HG03135 (cell line): ENCODE results near the gene GNA14.

Experiments
- ATAC-seq: cut with Tn5 transposase; IDR thresholded peaks from one replicate; pipeline ENCODE4 v1.9.1; 2021; ENCODE audit warnings: mild to moderate bottlenecking, moderate library complexity; ENCODE audit not compliant: unreplicated experiment

The GNA14 gene

DNA sequence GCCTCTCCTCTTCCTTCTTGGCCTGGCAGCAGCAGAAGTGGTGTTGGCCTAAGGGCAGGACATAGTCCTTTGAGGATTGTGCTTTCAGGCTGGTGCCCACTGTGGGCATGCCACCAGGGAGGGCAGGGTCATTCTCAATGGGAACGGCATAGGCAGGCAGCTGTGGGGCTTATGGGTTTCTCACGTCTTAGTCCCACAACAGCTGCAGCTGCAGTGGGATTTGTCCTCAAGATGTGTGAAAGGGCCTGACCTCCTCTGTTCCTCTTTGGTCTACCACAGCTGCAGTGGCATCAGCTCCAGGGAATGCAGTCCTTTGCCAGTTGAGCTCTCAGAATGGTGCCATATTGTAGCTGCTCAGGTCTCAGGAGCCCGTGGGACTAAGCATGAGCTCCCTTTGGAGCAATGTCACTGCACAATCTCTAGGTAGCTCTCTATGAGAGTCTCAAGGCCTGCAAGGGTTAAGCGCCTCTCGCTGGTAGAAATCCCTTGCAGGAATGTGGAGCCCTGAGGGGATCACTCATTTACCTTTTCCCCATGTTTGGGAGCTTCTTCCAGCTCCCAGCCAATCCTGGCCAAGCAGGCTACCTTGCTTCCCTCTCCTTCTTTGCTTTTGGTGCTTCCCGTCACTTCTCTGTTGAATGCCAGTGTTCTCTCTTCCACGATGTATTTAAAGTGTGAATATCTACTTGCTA, 104.8 kb downstream of the GNA14 start:
- no peak for ATAC-seq

- no peak for ATAC-seq
Measured at GRCh38 chr9:77541600-77541999, 106.5 kb downstream of the GNA14 start.

GRCh38 chr9:77541055-77541454, 107.1 kb downstream of the GNA14 start:
- ATAC-seq, result no peak

- ATAC-seq, result no peak
Measured at GRCh38 chr9:77534376-77535057, 113.6 kb downstream of the GNA14 start.

DNA sequence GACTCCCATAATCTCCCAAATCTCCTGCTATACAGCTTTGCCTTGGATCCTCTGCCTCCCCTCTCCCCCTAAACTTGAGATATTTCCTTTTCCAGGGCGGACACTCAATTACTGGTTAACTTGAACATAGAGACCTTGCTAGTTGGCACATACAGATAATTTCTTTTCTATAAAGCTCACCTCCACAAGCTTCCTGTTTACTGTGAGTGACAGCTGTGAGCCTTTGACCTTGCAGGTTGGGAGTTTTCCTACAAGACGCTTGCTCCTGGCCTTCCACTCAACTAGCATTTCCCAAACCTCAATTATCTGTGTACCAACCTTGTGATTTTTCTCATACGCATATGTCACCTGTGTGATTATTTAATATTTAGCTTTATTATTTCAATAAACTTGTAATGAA, 114.5 kb downstream of the GNA14 start:
- ATAC-seq, result no peak

- no peak for ATAC-seq
Measured at GRCh38 chr9:77532607-77533006, 115.5 kb downstream of the GNA14 start.

DNA sequence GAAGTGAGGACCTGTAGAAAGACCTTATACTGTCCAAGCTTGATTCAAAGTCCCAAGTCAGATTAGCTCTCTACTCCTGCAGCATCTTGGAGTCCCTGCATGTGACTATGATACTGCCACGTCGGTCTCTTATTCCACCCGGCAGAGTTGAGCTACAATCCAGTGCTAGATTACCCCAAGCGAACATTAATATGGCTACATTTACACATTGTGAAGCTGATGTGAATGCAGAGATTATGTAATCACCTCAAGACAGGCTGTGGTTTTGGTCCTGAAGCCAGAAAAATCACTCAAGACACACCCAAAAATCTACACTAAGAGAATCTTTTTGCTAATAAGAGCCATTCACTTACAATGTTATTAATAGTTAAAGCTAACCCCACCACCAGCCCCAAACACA, 116.7 kb downstream of the GNA14 start:
- ATAC-seq, result no peak

GRCh38 chr9:77523891-77524290, 124.2 kb downstream of the GNA14 start:
- no peak for ATAC-seq

GRCh38 chr9:77521091-77521490, 127.0 kb downstream of the GNA14 start:
- no peak for ATAC-seq

DNA sequence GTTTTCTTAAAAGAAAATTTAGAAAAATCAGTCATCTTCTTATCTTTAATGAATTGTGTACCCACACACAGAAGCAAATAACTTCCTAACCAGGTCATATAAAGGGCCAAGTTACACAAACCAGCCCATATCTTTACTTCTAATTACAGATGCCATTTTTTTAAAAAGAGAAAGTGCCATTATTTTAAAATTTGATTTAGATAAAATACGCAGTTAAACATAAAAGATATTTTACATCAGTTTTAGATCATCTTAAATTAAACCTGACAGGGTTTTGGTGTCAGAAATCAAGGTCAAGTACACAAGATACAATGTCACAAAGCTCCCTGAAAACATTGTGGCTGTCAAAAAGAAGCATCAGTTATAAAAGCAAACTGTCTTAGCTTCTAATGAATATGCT, 129.4 kb downstream of the GNA14 start:
- ATAC-seq, result no peak

DNA sequence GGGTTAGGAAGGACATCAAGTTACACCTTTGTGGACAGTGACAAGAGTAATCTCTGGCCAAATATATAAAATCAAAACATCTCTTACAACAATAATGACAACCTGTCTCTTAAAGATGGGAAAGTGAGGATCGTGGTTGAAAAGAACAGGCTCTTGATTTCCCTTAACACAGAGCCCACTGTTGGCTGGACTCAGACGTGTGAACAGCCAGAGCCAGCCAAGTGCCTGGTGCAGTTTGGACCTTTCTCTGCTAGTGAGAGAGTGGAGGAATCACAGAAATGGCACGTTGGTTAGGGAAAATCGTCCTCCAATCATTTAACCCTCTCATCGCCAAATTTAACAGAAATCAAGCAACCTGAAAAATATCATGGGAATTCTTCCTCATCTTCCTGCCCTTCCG, 131.3 kb downstream of the GNA14 start:
- ATAC-seq, result no peak

- ATAC-seq, result no peak
Measured at GRCh38 chr9:77514886-77515711, 133.0 kb downstream of the GNA14 start.

GRCh38 chr9:77513457-77513856, 134.7 kb downstream of the GNA14 start:
- ATAC-seq, result no peak

DNA sequence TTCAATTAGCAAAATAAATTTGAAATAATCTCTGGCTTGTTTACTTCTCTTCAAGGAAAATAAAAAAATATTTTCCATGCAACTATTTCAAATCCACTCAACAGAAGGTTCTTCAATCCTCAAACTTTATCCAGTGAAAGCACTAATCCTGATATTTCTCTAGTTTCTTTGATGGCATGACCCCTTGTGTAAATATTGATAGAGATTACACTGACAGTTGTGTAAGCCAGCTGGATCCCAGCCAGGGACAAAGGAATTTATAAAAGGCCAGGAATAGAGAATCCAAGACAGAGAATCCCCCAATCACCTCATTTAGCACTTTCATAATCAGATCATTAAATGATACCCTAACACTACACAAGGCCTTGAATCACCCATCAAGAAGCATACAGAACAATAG, 135.2 kb downstream of the GNA14 start:
- ATAC-seq, result no peak

GRCh38 chr9:77511525-77511924, 136.6 kb downstream of the GNA14 start:
- no peak for ATAC-seq

- no peak for ATAC-seq
Measured at GRCh38 chr9:77510666-77511065, 137.5 kb downstream of the GNA14 start.

- ATAC-seq, result no peak
Measured at GRCh38 chr9:77508396-77508795, 139.7 kb downstream of the GNA14 start.

- ATAC-seq, result no peak
Measured at GRCh38 chr9:77507212-77507961, 140.7 kb downstream of the GNA14 start.

GRCh38 chr9:77505232-77505631, 142.9 kb downstream of the GNA14 start:
- ATAC-seq, result no peak

GRCh38 chr9:77502568-77502967, 145.6 kb downstream of the GNA14 start:
- no peak for ATAC-seq

DNA sequence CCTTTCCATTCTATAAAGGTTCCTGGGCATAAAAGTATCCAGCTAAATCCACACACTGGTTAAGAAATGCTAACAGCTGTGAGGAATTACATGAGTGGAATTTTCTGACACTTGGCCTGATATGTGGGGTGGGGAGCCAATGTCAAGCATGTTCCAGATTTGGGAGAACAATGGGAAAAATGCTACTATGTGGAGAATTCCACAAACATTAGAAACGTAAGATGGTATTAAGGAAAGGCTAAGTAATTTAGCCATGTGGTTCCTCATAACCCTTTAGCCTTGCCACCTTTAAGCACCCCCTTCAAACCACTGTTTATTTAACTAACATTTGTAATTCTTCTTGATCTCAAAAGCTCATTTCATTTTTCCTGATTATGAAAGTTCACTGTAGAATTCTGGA, 149.2 kb downstream of the GNA14 start:
- ATAC-seq, result no peak
